Tibial artery (tissue), 4 donors: ENCODE results near the gene PKLR.

Experiments used
- DNase-seq, 2 donors: peaks; one replicate each; pipeline ENCODE4 v3.0.0-alpha.2; 2019
- H3K27ac ChIP-seq, 2 donors: fragments of 200-600 bp; sonication (generic) in 1 of 2; 1 replicate in 1 of 2; 2 replicates in 1 of 2; pipeline ENCODE4 v1.5.1; 2018 to 2019; ENCODE audit warnings: mild to moderate bottlenecking in 1 of 2
- H3K27me3 ChIP-seq, 2 donors: fragments of 200-600 bp; sonication (generic) in 1 of 2; one replicate each; pipeline versions ENCODE4 v1.5.1 to v1.6.0; 2016 to 2019
- H3K36me3 ChIP-seq, 3 donors: fragments of 200-600 bp; sonication (generic) in 2 of 3; one replicate each; pipeline ENCODE4 v1.5.1; 2016 to 2019; ENCODE audit warnings: mild to moderate bottlenecking in 2 of 3
- H3K4me1 ChIP-seq, 4 donors: fragments of 200-600 bp; sonication (generic) in 2 of 4; 1 replicate in 3 of 4; 2 replicates in 1 of 4; pipeline ENCODE4 v1.5.1; 2016 to 2019
- H3K4me3 ChIP-seq, 2 donors: fragments of 200-600 bp; sonication (generic) in 1 of 2; 1 replicate in 1 of 2; 2 replicates in 1 of 2; pipeline ENCODE4 v1.5.1; 2018 to 2019; ENCODE audit warnings: mild to moderate bottlenecking in 2 of 2
- H3K9me3 ChIP-seq, 3 donors: fragments of 200-600 bp; sonication (generic) in 1 of 3; one replicate each; pipeline ENCODE4 v1.5.1; 2016 to 2019
- CTCF ChIP-seq, 2 experiments: fragments of 200-600 bp in 1 of 2; fragments of 450-650 bp in 1 of 2; IDR thresholded peaks; one replicate each; pipeline ENCODE4 v1.5.1; 2017 to 2019; ENCODE audit warnings: antibody characterized with exemption in 2 of 2, mild to moderate bottlenecking in 1 of 2, moderate library complexity in 1 of 2
- intact Hi-C: fragments of 100-400 bp; cut with DNase I; formaldehyde crosslinking; loops from one replicate; pipeline ENCODE4 v1.15.0; 2023; ENCODE audit warnings: low total_unique reads

PKLR gene

GRCh38 chr1:155327981-155328380, 26.7 kb upstream of the PKLR start:
- no peak overlapping the region for H3K27ac ChIP-seq
- no peak for TF ChIP-seq CTCF (IDR thresholded peaks at IDR 0.05)
- H3K27me3 ChIP-seq = no peaks in the 10 kb centered on the region
- H3K9me3 ChIP-seq = no peaks in the 10 kb centered on the region
- peaks cover 0 to 28% (median 14%) of the 10 kb centered on the region in 4 donors for H3K4me1 ChIP-seq
- peak in 1 of 2 donors; percentile 27 for DNase-seq
- intact Hi-C loops = no loop called here
- no peak overlapping the region for H3K4me3 ChIP-seq
- peaks cover 23 to 62% (median 49%) of the 10 kb centered on the region in 3 donors for H3K36me3 ChIP-seq

GRCh38 chr1:155326631-155327037, 25.4 kb upstream of the PKLR start:
- peak in 1 of 2 donors; percentile 65 for DNase-seq
- H3K27me3 ChIP-seq = no peaks in the 10 kb centered on the region
- no peaks in the 10 kb centered on the region for H3K9me3 ChIP-seq
- H3K27ac ChIP-seq = peak overlapping the region in 1 of 2 donors; percentile 99
- H3K4me1 ChIP-seq = peaks cover 0 to 39% (median 25%) of the 10 kb centered on the region in 4 donors
- H3K36me3 ChIP-seq = peaks cover 23 to 56% (median 46%) of the 10 kb centered on the region in 3 donors
- intact Hi-C loops = no loop called here
- H3K4me3 ChIP-seq = no peak overlapping the region
- no peak for TF ChIP-seq CTCF (IDR thresholded peaks at IDR 0.05)

GRCh38 chr1:155326020-155326526, 24.8 kb upstream of the PKLR start:
- Histone ChIP-seq H3K4me1 (peaks cover 0 to 44% (median 29%) of the 10 kb centered on the region in 4 donors), H3K27me3 (no peaks in the 10 kb centered on the region), H3K9me3 (no peaks in the 10 kb centered on the region), H3K4me3 (no peak overlapping the region), H3K36me3 (peaks cover 17 to 50% (median 40%) of the 10 kb centered on the region in 3 donors), H3K27ac (peak overlapping the region; percentile 89 to 99)
- no peak for TF ChIP-seq CTCF (IDR thresholded peaks at IDR 0.05)
- DNase-seq = peak in 1 of 2 donors; percentile 61
- intact Hi-C loops = no loop called here

- Histone ChIP-seq H3K36me3 (peaks cover 12 to 45% (median 35%) of the 10 kb centered on the region in 3 donors), H3K27me3 (no peaks in the 10 kb centered on the region), H3K27ac (peak overlapping the region; percentile 89 to 99), H3K4me3 (peak overlapping the region; percentile 65 to 91), H3K9me3 (no peaks in the 10 kb centered on the region), H3K4me1 (peaks cover 0 to 45% (median 30%) of the 10 kb centered on the region in 4 donors)
- intact Hi-C loops = no loop called here
- DNase-seq = no peak
- TF ChIP-seq CTCF (IDR thresholded peaks at IDR 0.05) = no peak
Measured at GRCh38 chr1:155325603-155325893, 24.3 kb upstream of the PKLR start.

- no peaks in the 10 kb centered on the region for H3K27me3 ChIP-seq
- intact Hi-C loops = loop anchor here (5.0 kb wide), 2 partner anchors 48 to 73 kb away; partner anchors contain the start of gene HCN3
- H3K9me3 ChIP-seq = no peaks in the 10 kb centered on the region
- H3K4me3 ChIP-seq = peak overlapping the region; percentile 65 to 91
- DNase-seq = peak; percentile 51 to 75
- peak overlapping the region; percentile 89 to 99 for H3K27ac ChIP-seq
- TF ChIP-seq CTCF (IDR thresholded peaks at IDR 0.05) = peak; percentile 29 to 32
- peaks cover 6 to 39% (median 29%) of the 10 kb centered on the region in 3 donors for H3K36me3 ChIP-seq
- H3K4me1 ChIP-seq = peaks cover 0 to 51% (median 35%) of the 10 kb centered on the region in 4 donors
Measured at GRCh38 chr1:155324717-155325602, 23.7 kb upstream of the PKLR start.
